Gastroesophageal sphincter (tissue), 4 donors: ENCODE measurements around the gene APOL1. TPM values are rescaled to one million over a fixed set of nuclear protein-coding genes. Genes with fewer than 3 reads are reported as not detected.
A peak's percentile ranks its signal among the peaks of the same experiment; 100 is the strongest.

Experiments used
- ATAC-seq: fragments of 150-250 bp; one replicate; pipeline ENCODE4 v1.9.1; 2016; ENCODE audit warnings: mild to moderate bottlenecking, moderate library complexity
- H3K27ac ChIP-seq, 4 donors: fragments of 200-600 bp; sonication (generic) in 3 of 4; 1 replicate in 3 of 4; 2 replicates in 1 of 4; pipeline ENCODE4 v1.5.1; 2016 to 2019
- H3K27me3 ChIP-seq: fragments of 200-600 bp; sonication (generic); one replicate; pipeline ENCODE4 v1.5.1; 2019
- H3K36me3 ChIP-seq, 2 donors: fragments of 200-600 bp; sonication (generic); one replicate each; pipeline ENCODE4 v1.5.1; 2019; ENCODE audit warnings: control low read depth in 1 of 2
- H3K4me1 ChIP-seq, 3 donors: fragments of 200-600 bp; sonication (generic); 1 replicate in 2 of 3; 2 replicates in 1 of 3; pipeline ENCODE4 v1.5.1; 2016 to 2019; ENCODE audit warnings: control low read depth in 2 of 3
- H3K4me3 ChIP-seq, 2 donors: fragments of 200-600 bp; sonication (generic); one replicate each; pipeline ENCODE4 v1.5.1; 2019; ENCODE audit warnings: mild to moderate bottlenecking in 1 of 2, moderate library complexity in 1 of 2
- H3K9me3 ChIP-seq, 3 donors: fragments of 200-600 bp; sonication (generic); one replicate each; pipeline ENCODE4 v1.5.1; 2017 to 2019; ENCODE audit warnings: control low read depth in 2 of 3
- EP300 ChIP-seq: sonication (generic); formaldehyde crosslinking; IDR thresholded peaks from one replicate; pipeline ENCODE4 v1.6.1; 2017; ENCODE audit warnings: antibody characterized with exemption, mild to moderate bottlenecking
- POLR2A ChIP-seq, 2 donors: fragments of 450-650 bp; IDR thresholded peaks; one replicate each; pipeline ENCODE4 v1.6.1; 2017; ENCODE audit warnings: antibody characterized with exemption in 2 of 2, mild to moderate bottlenecking in 2 of 2, moderate library complexity in 1 of 2
- POLR2AphosphoS5 ChIP-seq: sonication (generic); formaldehyde crosslinking; IDR thresholded peaks from one replicate; pipeline ENCODE4 v1.6.1; 2017; ENCODE audit warnings: antibody characterized with exemption
- WGBS, 2 donors: methylation state at CpG; one replicate each; pipeline ENCODE4 v1.1.5; 2018; ENCODE audit warnings: low coverage in 1 of 2; 5-methylcytosine and 5-hydroxymethylcytosine counted together
- total RNA-seq, 4 donors: library from RNA; depleted of rRNA; stranded (reverse); fragments of >200 nt; gene quantifications; one replicate each; pipeline ENCODE4 v1.1.0, GENCODE V29; 2016
- TF ChIP-seq, protein P1 (sequence below), 4 experiments: fragments of 200-600 bp in 2 of 4; fragments of 450-650 bp in 2 of 4; sonication (generic) in 1 of 4; IDR thresholded peaks; one replicate each; pipeline ENCODE4 v1.5.1; 2017 to 2019; ENCODE audit warnings: antibody characterized with exemption in 4 of 4, mild to moderate bottlenecking in 2 of 4, moderate library complexity in 2 of 4

Gene APOL1
- total RNA-seq, 4 donors from 2014 or later, result 10.0 to 53.7 (median 26.0) TPM

DNA sequence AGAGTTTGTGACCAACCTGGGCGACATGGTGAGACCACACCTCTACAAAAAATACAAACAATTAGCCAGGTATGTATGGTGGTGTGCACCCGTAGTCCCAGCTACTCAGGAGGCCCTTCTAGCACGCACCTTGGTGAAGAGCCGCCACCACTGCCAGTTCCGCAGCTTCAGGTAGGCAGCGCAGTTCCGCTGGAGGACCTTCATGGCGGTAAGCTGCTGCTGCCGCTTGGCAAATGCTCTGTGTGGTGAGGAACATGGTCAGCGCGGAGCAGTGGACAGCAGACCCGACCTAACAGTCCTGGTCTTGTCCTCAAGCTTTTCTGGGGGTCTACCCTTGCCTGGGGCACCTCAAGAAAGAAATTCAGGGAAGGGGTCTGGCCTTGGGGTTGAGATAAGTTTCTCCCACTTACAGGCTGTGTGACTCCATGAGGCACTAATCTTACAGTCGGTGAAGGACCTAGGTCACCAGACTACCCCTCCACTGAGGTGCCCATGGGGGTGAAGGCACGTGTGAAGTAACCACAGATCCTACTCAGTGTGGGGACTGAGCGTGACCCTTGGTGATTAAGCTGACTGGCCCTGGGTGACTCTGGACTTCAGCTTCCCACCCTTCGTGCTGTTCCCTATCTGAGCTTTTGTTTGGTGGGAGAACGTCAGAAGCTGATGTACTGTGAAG is 49.6 kb downstream of the APOL1 start:
- Histone ChIP-seq H3K4me1 (peaks cover 0 to 43% (median 12%) of the 10 kb centered on the region in 3 donors), H3K4me3 (no peak overlapping the region), H3K36me3 (peaks cover 0 to 100% of the 10 kb centered on the region in 2 donors), H3K9me3 (no peaks in the 10 kb centered on the region), H3K27ac (peak overlapping the region; percentile 49 to 89 (median 86)), H3K27me3 (no peaks in the 10 kb centered on the region)
- 0 to 76% methylated on average over 1 to 9 of the region's 17 CpGs for WGBS, 2 donors
- ATAC-seq, result no peak
- TF ChIP-seq EP300 (no peak), POLR2A (IDR thresholded peaks at IDR 0.05) (no peak), POLR2AphosphoS5 (no peak)
- TF ChIP-seq, protein P1, sequence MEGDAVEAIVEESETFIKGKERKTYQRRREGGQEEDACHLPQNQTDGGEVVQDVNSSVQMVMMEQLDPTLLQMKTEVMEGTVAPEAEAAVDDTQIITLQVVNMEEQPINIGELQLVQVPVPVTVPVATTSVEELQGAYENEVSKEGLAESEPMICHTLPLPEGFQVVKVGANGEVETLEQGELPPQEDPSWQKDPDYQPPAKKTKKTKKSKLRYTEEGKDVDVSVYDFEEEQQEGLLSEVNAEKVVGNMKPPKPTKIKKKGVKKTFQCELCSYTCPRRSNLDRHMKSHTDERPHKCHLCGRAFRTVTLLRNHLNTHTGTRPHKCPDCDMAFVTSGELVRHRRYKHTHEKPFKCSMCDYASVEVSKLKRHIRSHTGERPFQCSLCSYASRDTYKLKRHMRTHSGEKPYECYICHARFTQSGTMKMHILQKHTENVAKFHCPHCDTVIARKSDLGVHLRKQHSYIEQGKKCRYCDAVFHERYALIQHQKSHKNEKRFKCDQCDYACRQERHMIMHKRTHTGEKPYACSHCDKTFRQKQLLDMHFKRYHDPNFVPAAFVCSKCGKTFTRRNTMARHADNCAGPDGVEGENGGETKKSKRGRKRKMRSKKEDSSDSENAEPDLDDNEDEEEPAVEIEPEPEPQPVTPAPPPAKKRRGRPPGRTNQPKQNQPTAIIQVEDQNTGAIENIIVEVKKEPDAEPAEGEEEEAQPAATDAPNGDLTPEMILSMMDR (IDR thresholded peaks at IDR 0.05), result no peak

DNA sequence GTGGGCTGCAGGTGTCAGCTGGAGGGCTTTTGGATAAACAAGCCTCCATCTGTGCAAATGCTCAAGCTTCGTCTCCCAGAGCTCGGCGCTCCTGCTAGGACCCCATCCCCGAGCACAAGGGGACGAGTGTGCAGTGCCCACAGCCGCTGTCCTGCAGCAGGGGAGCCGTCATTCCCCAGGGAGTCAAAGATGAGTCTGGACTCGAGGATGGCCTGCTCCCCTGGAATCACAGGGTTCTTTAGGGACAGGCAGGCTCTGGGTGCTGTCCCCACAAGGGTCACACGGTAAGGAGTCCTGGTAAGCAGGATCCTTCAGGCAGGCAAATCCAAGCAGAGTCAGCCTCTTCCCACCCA is 50.2 kb downstream of the APOL1 start:
- Histone ChIP-seq H3K27me3 (no peaks in the 10 kb centered on the region), H3K27ac (peak overlapping the region; percentile 49 to 89 (median 86)), H3K9me3 (no peaks in the 10 kb centered on the region), H3K4me1 (peaks cover 0 to 43% (median 12%) of the 10 kb centered on the region in 3 donors), H3K4me3 (no peak overlapping the region), H3K36me3 (peaks cover 0 to 100% of the 10 kb centered on the region in 2 donors)
- WGBS, 2 donors, result no CpG with 5 or more reads among the region's 9 CpGs
- TF ChIP-seq, protein P1 (IDR thresholded peaks at IDR 0.05), result no peak
- TF ChIP-seq POLR2AphosphoS5 (no peak), EP300 (no peak), POLR2A (IDR thresholded peaks at IDR 0.05) (no peak)
- ATAC-seq, result no peak

DNA sequence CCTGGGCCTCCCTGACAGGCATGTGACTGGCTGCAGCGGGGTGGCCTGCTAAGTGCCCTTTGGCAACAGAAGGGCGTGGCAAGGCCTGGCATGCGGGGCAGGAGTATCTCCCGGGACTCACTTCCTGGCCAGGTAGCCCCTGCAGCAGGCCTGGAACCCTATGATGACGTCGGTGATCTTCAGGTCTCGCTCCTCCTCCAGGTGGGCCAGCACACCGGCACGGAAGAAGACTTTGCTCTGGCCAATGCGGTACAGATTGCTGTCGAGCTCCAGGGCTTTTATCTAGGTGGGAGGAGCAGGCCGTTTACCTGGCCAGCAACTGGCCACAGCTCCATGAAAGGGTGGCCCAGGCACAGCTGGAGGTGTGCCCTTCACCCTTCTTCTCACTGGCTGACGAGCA is 50.9 kb downstream of the APOL1 start:
- WGBS, 2 donors, result 31 to 64% methylated on average over 5 to 10 of the region's 13 CpGs
- no peak for ATAC-seq
- H3K4me3 ChIP-seq, result no peak overlapping the region
- H3K9me3 ChIP-seq, result no peaks in the 10 kb centered on the region
- H3K27me3 ChIP-seq, result no peaks in the 10 kb centered on the region
- H3K4me1 ChIP-seq, result peaks cover 0 to 43% (median 12%) of the 10 kb centered on the region in 3 donors
- peaks cover 0 to 100% of the 10 kb centered on the region in 2 donors for H3K36me3 ChIP-seq
- TF ChIP-seq, protein P1 (IDR thresholded peaks at IDR 0.05), result no peak
- TF ChIP-seq EP300 (no peak), POLR2AphosphoS5 (no peak), POLR2A (IDR thresholded peaks at IDR 0.05) (no peak)
- peak overlapping the region; percentile 43 to 89 (median 86) for H3K27ac ChIP-seq

DNA sequence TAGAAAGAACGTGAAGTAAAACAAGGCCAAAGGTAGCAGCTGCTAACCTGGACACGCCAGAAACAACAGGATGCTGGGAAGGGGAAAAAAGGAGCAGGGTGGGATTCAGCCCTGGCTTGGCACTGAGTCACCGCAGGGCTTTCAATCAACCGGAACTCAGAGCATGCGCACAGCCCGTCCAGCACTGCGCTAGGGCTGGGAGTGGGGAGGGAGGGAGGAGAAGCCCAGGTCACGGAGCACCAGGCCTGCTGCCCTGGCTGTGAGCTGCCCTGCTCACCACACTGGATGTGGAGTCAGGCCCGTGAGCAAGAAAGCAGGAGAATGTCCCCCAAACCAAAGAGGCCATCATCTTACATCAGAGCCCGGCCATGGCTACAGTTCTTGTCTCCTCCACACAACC is 51.5 kb downstream of the APOL1 start:
- peaks cover 0 to 100% of the 10 kb centered on the region in 2 donors for H3K36me3 ChIP-seq
- WGBS, 2 donors, result 79% methylated on average over 2 of the region's 10 CpGs; no CpG with 5 or more reads in 1 of the 2 donors
- H3K4me1 ChIP-seq, result peaks cover 0 to 43% (median 12%) of the 10 kb centered on the region in 3 donors
- no peaks in the 10 kb centered on the region for H3K9me3 ChIP-seq
- H3K4me3 ChIP-seq, result no peak overlapping the region
- TF ChIP-seq, protein P1 (IDR thresholded peaks at IDR 0.05), result no peak
- TF ChIP-seq POLR2A (IDR thresholded peaks at IDR 0.05) (no peak), EP300 (no peak), POLR2AphosphoS5 (no peak)
- ATAC-seq, result peak; percentile 19
- H3K27me3 ChIP-seq, result no peaks in the 10 kb centered on the region
- peak overlapping the region; percentile 43 to 89 (median 86) for H3K27ac ChIP-seq

DNA sequence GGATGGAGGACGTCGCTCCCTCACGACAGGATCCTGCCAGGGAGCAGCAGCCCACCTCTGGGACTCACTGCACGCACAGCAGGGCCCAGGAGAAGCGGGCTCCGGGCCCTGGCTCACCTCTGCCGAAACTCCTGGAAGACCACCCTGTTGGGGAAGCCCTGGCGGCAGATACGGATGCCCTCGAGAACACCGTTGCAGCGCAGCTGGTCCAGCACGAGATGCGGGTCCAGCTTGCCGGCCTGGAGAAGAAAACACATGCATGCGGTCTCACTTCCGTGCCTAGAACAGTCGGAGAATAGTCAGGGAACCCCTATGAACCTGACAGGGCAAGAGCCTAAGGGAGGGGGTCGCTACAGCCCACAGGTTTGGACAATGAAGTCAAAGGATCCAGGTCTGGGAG is 52.9 kb downstream of the APOL1 start:
- H3K4me1 ChIP-seq, result peaks cover 0 to 43% (median 12%) of the 10 kb centered on the region in 3 donors

More for the DNA sequence above, 52.9 kb downstream of the APOL1 start:
- peaks cover 0 to 100% of the 10 kb centered on the region in 2 donors for H3K36me3 ChIP-seq
- no peak overlapping the region for H3K4me3 ChIP-seq
- WGBS, 2 donors, result 71% methylated on average over 8 of the region's 19 CpGs; no CpG with 5 or more reads in 1 of the 2 donors
- TF ChIP-seq EP300, result no peak
- TF ChIP-seq POLR2AphosphoS5, result no peak
- TF ChIP-seq, protein P1 (IDR thresholded peaks at IDR 0.05), result no peak
- TF ChIP-seq POLR2A (IDR thresholded peaks at IDR 0.05), result no peak
- H3K27me3 ChIP-seq, result no peaks in the 10 kb centered on the region
- no peaks in the 10 kb centered on the region for H3K9me3 ChIP-seq
- no peak for ATAC-seq
- H3K27ac ChIP-seq, result peak overlapping the region in 3 of 4 donors; percentile 84 to 89 (median 87)
